Neural cell (in vitro differentiated cells): ENCODE results near the gene IQGAP2. TPM values are rescaled to one million over a fixed set of nuclear protein-coding genes. Genes with fewer than 3 reads are reported as not detected.

Source experiments
- H2AFZ ChIP-seq: fragments of 200-600, 300-800 bp; sonication (generic), shearing (Covaris generic); 2 replicates; pipeline ENCODE4 v1.6.0; 2014; ENCODE audit warnings: low read depth, mild to moderate bottlenecking, antibody characterized with exemption, low read length, moderate library complexity
- H3F3A ChIP-seq: fragments of 200-600 bp; shearing (Covaris generic); 2 replicates; pipeline ENCODE4 v1.6.1; 2016; ENCODE audit warnings: mild to moderate bottlenecking, moderate library complexity, mixed read lengths, antibody characterized with exemption, low read length; ENCODE audit not compliant: insufficient read depth, poor library complexity, severe bottlenecking
- H3K27ac ChIP-seq: fragments of 200-600, 300-800 bp; sonication (generic), shearing (Covaris generic); 2 replicates; pipeline ENCODE4 v1.5.1; 2014; ENCODE audit warnings: mild to moderate bottlenecking, low read length, moderate library complexity
- H3K27me3 ChIP-seq: fragments of 300-800, 200-600 bp; sonication (generic), shearing (Covaris generic); 2 replicates; pipeline ENCODE4 v1.6.0; 2014; ENCODE audit warnings: mild to moderate bottlenecking, low read depth, low read length, moderate library complexity; ENCODE audit not compliant: insufficient read depth
- H3K36me3 ChIP-seq: fragments of 300-800, 200-600 bp; sonication (generic), shearing (Covaris generic); 2 replicates; pipeline ENCODE4 v1.5.1; 2014; ENCODE audit warnings: mild to moderate bottlenecking, antibody characterized with exemption, low read length, moderate library complexity; ENCODE audit not compliant: insufficient read depth
- H3K4me2 ChIP-seq: fragments of 300-800, 200-600 bp; sonication (generic), shearing (Covaris generic); 2 replicates; pipeline ENCODE4 v1.6.0; 2014; ENCODE audit warnings: mild to moderate bottlenecking, low read length
- H3K4me3 ChIP-seq: fragments of 300-800, 200-600 bp; sonication (generic), shearing (Covaris generic); 2 replicates; pipeline ENCODE4 v1.5.1; 2014; ENCODE audit warnings: mild to moderate bottlenecking, low read length, moderate library complexity
- H3K79me2 ChIP-seq: fragments of 200-600 bp; shearing (Covaris generic); replicated peaks from 2 replicates; pipeline ENCODE4 v1.6.0; 2014; ENCODE audit warnings: mild to moderate bottlenecking, low read length, moderate library complexity; ENCODE audit not compliant: insufficient read depth
- H3K9ac ChIP-seq: fragments of 300-800, 200-600 bp; sonication (generic), shearing (Covaris generic); 2 replicates; pipeline ENCODE4 v1.6.1; 2016; ENCODE audit warnings: mild to moderate bottlenecking, low read length, mixed read lengths
- H3K9me2 ChIP-seq: fragments of 200-600 bp; shearing (Covaris generic); 2 replicates; pipeline ENCODE4 v1.6.1; 2016; ENCODE audit warnings: mild to moderate bottlenecking, low read length, mixed read lengths; ENCODE audit not compliant: insufficient read depth
- H3K9me3 ChIP-seq: fragments of 200-600, 300-800 bp; sonication (generic), shearing (Covaris generic); 2 replicates; pipeline ENCODE4 v1.6.1; 2016; ENCODE audit warnings: mild to moderate bottlenecking, mixed run types, low read length, moderate library complexity, mixed read lengths
- H4K20me1 ChIP-seq: fragments of 200-600 bp; shearing (Covaris generic); 2 replicates; pipeline ENCODE4 v1.6.1; 2016; ENCODE audit warnings: mild to moderate bottlenecking, mixed run types; ENCODE audit not compliant: insufficient read depth
- EP300 ChIP-seq: fragments of 450-650 bp; conservative IDR thresholded peaks from 2 replicates; pipeline ENCODE4 v1.6.1; 2014; ENCODE audit warnings: antibody characterized with exemption, mild to moderate bottlenecking, moderate library complexity; ENCODE audit not compliant: poor library complexity, severe bottlenecking
- EZH2 ChIP-seq: fragments of 200-600, 300-800 bp; shearing (Covaris generic), sonication (generic); IDR thresholded peaks from 2 replicates; pipeline ENCODE4 v1.6.1; 2014; ENCODE audit warnings: antibody characterized with exemption, low read length, borderline replicate concordance, mild to moderate bottlenecking; ENCODE audit not compliant: insufficient read depth, poor library complexity, severe bottlenecking
- MXI1 ChIP-seq: fragments of 450-650 bp; conservative IDR thresholded peaks from 2 replicates; pipeline ENCODE4 v1.6.1; 2014; ENCODE audit warnings: antibody characterized with exemption, mild to moderate bottlenecking; ENCODE audit not compliant: poor library complexity, severe bottlenecking
- POLR2AphosphoS5 ChIP-seq: IDR thresholded peaks from 2 replicates; pipeline ENCODE4 v1.6.1; 2012
- RAD21 ChIP-seq: fragments of 450-650 bp; conservative IDR thresholded peaks from 2 replicates; pipeline ENCODE4 v1.6.1; 2014; ENCODE audit warnings: antibody characterized with exemption, mild to moderate bottlenecking, moderate library complexity
- SMC3 ChIP-seq: fragments of 450-650 bp; conservative IDR thresholded peaks from 2 replicates; pipeline ENCODE4 v1.6.1; 2014; ENCODE audit warnings: antibody characterized with exemption, mild to moderate bottlenecking, moderate library complexity; ENCODE audit not compliant: poor library complexity
- TAF1 ChIP-seq: IDR thresholded peaks from 2 replicates; pipeline ENCODE4 v1.6.1; 2012; ENCODE audit warnings: low read depth
- polyA plus RNA-seq: library from polyadenylated mRNA; depleted of rRNA; stranded (reverse); fragments of >200 nt; gene quantifications from 2 replicates; pipeline ENCODE4 v1.2.3, GENCODE V29; 2014
- TF ChIP-seq, protein P1 (sequence below): fragments of 450-650 bp; IDR thresholded peaks from 2 replicates; pipeline ENCODE4 v1.5.1; 2014; ENCODE audit warnings: antibody characterized with exemption, mild to moderate bottlenecking, moderate library complexity; ENCODE audit not compliant: poor library complexity, severe bottlenecking
- TF ChIP-seq, protein P2 (sequence below): IDR thresholded peaks from 2 replicates; pipeline ENCODE4 v1.6.1; 2012; ENCODE audit warnings: borderline replicate concordance

IQGAP2 gene
- polyA plus RNA-seq, 1 donor from 2014 or later: 5.2 TPM

DNA sequence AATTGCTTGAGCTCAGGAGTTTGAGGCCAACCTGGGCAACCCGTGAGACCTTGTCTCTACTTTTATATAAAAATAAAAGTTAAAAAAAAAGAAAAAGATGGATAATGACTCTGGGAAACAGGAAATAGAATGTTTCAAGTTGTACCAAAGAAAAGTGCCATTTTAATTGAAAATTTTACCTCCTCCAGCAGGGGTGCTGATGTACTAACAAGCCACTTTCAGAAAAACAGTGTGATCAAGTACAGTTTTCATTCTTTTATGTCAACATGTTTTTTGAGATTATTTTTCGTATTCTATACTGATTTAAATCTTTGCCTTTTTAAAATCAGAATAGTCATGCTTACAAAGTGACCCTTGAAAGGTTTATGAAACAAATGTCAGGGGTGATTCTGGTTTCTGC lies 343.6 kb downstream of the IQGAP2 start:
- Histone ChIP-seq H3F3A (no peaks in the 10 kb centered on the region), H2AFZ (no peak overlapping the region), H3K36me3 (no peaks in the 10 kb centered on the region), H3K9me2 (no peaks in the 10 kb centered on the region), H3K9ac (no peak overlapping the region), H4K20me1 (no peaks in the 10 kb centered on the region), H3K27ac (no peak overlapping the region), H3K4me2 (no peak overlapping the region), H3K4me3 (no peak overlapping the region), H3K9me3 (no peaks in the 10 kb centered on the region), H3K79me2 (no peaks in the 10 kb centered on the region), H3K27me3 (no peaks in the 10 kb centered on the region)
- TF ChIP-seq, protein P1, sequence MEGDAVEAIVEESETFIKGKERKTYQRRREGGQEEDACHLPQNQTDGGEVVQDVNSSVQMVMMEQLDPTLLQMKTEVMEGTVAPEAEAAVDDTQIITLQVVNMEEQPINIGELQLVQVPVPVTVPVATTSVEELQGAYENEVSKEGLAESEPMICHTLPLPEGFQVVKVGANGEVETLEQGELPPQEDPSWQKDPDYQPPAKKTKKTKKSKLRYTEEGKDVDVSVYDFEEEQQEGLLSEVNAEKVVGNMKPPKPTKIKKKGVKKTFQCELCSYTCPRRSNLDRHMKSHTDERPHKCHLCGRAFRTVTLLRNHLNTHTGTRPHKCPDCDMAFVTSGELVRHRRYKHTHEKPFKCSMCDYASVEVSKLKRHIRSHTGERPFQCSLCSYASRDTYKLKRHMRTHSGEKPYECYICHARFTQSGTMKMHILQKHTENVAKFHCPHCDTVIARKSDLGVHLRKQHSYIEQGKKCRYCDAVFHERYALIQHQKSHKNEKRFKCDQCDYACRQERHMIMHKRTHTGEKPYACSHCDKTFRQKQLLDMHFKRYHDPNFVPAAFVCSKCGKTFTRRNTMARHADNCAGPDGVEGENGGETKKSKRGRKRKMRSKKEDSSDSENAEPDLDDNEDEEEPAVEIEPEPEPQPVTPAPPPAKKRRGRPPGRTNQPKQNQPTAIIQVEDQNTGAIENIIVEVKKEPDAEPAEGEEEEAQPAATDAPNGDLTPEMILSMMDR: no peak
- no peak for TF ChIP-seq TAF1
- TF ChIP-seq MXI1: no peak
- TF ChIP-seq EZH2: no peak
- TF ChIP-seq, protein P2, sequence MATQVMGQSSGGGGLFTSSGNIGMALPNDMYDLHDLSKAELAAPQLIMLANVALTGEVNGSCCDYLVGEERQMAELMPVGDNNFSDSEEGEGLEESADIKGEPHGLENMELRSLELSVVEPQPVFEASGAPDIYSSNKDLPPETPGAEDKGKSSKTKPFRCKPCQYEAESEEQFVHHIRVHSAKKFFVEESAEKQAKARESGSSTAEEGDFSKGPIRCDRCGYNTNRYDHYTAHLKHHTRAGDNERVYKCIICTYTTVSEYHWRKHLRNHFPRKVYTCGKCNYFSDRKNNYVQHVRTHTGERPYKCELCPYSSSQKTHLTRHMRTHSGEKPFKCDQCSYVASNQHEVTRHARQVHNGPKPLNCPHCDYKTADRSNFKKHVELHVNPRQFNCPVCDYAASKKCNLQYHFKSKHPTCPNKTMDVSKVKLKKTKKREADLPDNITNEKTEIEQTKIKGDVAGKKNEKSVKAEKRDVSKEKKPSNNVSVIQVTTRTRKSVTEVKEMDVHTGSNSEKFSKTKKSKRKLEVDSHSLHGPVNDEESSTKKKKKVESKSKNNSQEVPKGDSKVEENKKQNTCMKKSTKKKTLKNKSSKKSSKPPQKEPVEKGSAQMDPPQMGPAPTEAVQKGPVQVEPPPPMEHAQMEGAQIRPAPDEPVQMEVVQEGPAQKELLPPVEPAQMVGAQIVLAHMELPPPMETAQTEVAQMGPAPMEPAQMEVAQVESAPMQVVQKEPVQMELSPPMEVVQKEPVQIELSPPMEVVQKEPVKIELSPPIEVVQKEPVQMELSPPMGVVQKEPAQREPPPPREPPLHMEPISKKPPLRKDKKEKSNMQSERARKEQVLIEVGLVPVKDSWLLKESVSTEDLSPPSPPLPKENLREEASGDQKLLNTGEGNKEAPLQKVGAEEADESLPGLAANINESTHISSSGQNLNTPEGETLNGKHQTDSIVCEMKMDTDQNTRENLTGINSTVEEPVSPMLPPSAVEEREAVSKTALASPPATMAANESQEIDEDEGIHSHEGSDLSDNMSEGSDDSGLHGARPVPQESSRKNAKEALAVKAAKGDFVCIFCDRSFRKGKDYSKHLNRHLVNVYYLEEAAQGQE: no peak
- TF ChIP-seq RAD21: no peak
- TF ChIP-seq SMC3: no peak
- TF ChIP-seq POLR2AphosphoS5: no peak
- TF ChIP-seq EP300: no peak

DNA sequence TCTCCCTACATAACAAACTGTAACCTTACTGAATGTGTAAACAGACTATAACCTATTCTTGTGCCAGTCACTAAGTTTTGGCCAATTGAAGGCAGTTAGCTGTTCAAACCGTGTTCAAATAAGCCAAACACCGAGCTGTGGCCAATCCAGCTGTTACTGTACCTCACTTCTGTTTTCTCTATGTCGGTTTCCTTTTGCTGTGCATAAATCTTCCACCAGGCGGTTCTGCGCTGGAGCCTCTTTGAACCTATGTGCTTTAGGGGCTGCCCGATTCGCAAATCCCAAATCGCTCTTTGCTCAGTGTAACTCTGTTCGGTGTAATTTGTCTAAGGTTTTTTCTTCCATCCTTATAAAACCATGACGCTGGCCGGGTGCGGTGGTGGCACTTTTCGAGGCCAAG lies 344.6 kb downstream of the IQGAP2 start:
- no peak overlapping the region for H2AFZ ChIP-seq
- H3K9me2 ChIP-seq: no peaks in the 10 kb centered on the region
- H3K27ac ChIP-seq: no peak overlapping the region
- no peak overlapping the region for H3K9ac ChIP-seq
- no peaks in the 10 kb centered on the region for H3K79me2 ChIP-seq
- TF ChIP-seq POLR2AphosphoS5 (no peak), MXI1 (no peak), RAD21 (no peak), SMC3 (no peak), EP300 (no peak), EZH2 (no peak), TAF1 (no peak)
- TF ChIP-seq, protein P1: no peak
- TF ChIP-seq, protein P2: no peak
- no peaks in the 10 kb centered on the region for H4K20me1 ChIP-seq
- H3K4me2 ChIP-seq: no peak overlapping the region
- no peaks in the 10 kb centered on the region for H3K9me3 ChIP-seq
- H3K27me3 ChIP-seq: no peaks in the 10 kb centered on the region
- no peak overlapping the region for H3K4me3 ChIP-seq
- no peaks in the 10 kb centered on the region for H3F3A ChIP-seq
- no peaks in the 10 kb centered on the region for H3K36me3 ChIP-seq
